Neural progenitor cell (in vitro differentiated cells): ENCODE measurements around the gene ZNF518A. TPM values are rescaled to one million over a fixed set of nuclear protein-coding genes. Genes with fewer than 3 reads are reported as not detected.
"Not testable (repeated sequence)": the region's sequence is repeated elsewhere in the genome, so short reads cannot be mapped to it uniquely, and the experiment has no call there.

Source experiments
- DNase-seq: peaks from one replicate; pipeline ENCODE4 v3.0.0-alpha.2; 2016; ENCODE audit warnings: low spot score
- H2AFZ ChIP-seq: fragments of 200-600 bp; sonication (generic); replicated peaks from 2 replicates; pipeline ENCODE4 v1.6.1; 2016; ENCODE audit warnings: antibody characterized with exemption
- H3F3A ChIP-seq: fragments of 200-600 bp; sonication (generic); 2 replicates; pipeline ENCODE4 v1.6.1; 2016; ENCODE audit warnings: antibody characterized with exemption, low read depth
- H3K27ac ChIP-seq: fragments of 200-600 bp; sonication (generic); 2 replicates; pipeline ENCODE4 v1.5.1; 2016; ENCODE audit warnings: mild to moderate bottlenecking
- H3K27me3 ChIP-seq: fragments of 200-600 bp; sonication (generic); 2 replicates; pipeline ENCODE4 v1.6.1; 2016; ENCODE audit warnings: mild to moderate bottlenecking, moderate library complexity
- H3K36me3 ChIP-seq: fragments of 200-600 bp; sonication (generic); 2 replicates; pipeline ENCODE4 v1.5.1; 2016
- H3K4me1 ChIP-seq: fragments of 200-600 bp; sonication (generic); 2 replicates; pipeline ENCODE4 v1.6.1; 2016; ENCODE audit warnings: mixed run types
- H3K4me2 ChIP-seq: fragments of 200-600 bp; sonication (generic); 2 replicates; pipeline ENCODE4 v1.6.1; 2016
- H3K4me3 ChIP-seq: fragments of 200-600 bp; sonication (generic); 2 replicates; pipeline ENCODE4 v1.5.1; 2016
- H3K79me2 ChIP-seq: fragments of 200-600 bp; sonication (generic); 2 replicates; pipeline ENCODE4 v1.6.1; 2016; ENCODE audit warnings: low read depth
- H3K9ac ChIP-seq: fragments of 200-600 bp; sonication (generic); 2 replicates; pipeline ENCODE4 v1.6.1; 2016
- H3K9me3 ChIP-seq: fragments of 200-600 bp; sonication (generic); 2 replicates; pipeline ENCODE4 v1.5.1; 2016; ENCODE audit warnings: low read depth
- H4K20me1 ChIP-seq: fragments of 200-600 bp; sonication (generic); 2 replicates; pipeline ENCODE4 v1.6.1; 2016; ENCODE audit warnings: low read depth
- H3K27ac Mint-ChIP-seq: 3 replicates; pipeline ENCODE4 v1.8.0; 2021; ENCODE audit warnings: mixed read lengths
- H3K27me3 Mint-ChIP-seq: 2 replicates; pipeline ENCODE4 v1.8.0; 2022; ENCODE audit warnings: low read depth, mild to moderate bottlenecking, inconsistent platforms, moderate library complexity, mixed read lengths; ENCODE audit not compliant: insufficient read depth
- H3K36me3 Mint-ChIP-seq: 3 replicates; pipeline ENCODE4 v1.8.0; 2021; ENCODE audit warnings: mixed read lengths
- H3K4me1 Mint-ChIP-seq: 3 replicates; pipeline ENCODE4 v1.8.0; 2021; ENCODE audit warnings: mixed read lengths
- H3K4me3 Mint-ChIP-seq: 3 replicates; pipeline ENCODE4 v1.8.0; 2021; ENCODE audit warnings: mild to moderate bottlenecking, moderate library complexity, mixed read lengths
- H3K9me3 Mint-ChIP-seq: 3 replicates; pipeline ENCODE4 v1.8.0; 2020; ENCODE audit warnings: mixed read lengths
- EZH2 ChIP-seq: fragments of 200-600 bp; sonication (generic); IDR thresholded peaks from 2 replicates; pipeline ENCODE4 v1.6.1; 2017; ENCODE audit warnings: antibody characterized with exemption, mild to moderate bottlenecking, moderate library complexity
- EZH2phosphoT487 ChIP-seq: fragments of 200-600 bp; sonication (generic); IDR thresholded peaks from 2 replicates; pipeline ENCODE4 v1.6.1; 2017; ENCODE audit warnings: antibody characterized with exemption
- total RNA-seq: library from RNA; depleted of rRNA; stranded (reverse); fragments of >200 nt; gene quantifications from 2 replicates; pipeline ENCODE4 v1.2.3, GENCODE V29; 2015; ENCODE audit warnings: low replicate concordance
- TF ChIP-seq, protein P1 (sequence below): fragments of 200-600 bp; sonication (generic); IDR thresholded peaks from 2 replicates; pipeline ENCODE4 v1.5.1; 2017; ENCODE audit warnings: antibody characterized with exemption, mild to moderate bottlenecking

ZNF518A gene
- total RNA-seq, 1 donor from 2014 or later: 79.9 TPM

GRCh38 chr10:96188421-96188820 is 58.3 kb downstream of the ZNF518A start:
- Histone ChIP-seq H3K79me2 (no peaks in the 10 kb centered on the region), H3K9me3 (no peaks in the 10 kb centered on the region), H4K20me1 (no peaks in the 10 kb centered on the region), H2AFZ (no peak overlapping the region), H3K27ac (no peak overlapping the region), H3F3A (no peaks in the 10 kb centered on the region), H3K4me1 (no peaks in the 10 kb centered on the region), H3K4me3 (no peak overlapping the region), H3K9ac (no peak overlapping the region), H3K27me3 (no peaks in the 10 kb centered on the region), H3K36me3 (no peaks in the 10 kb centered on the region), H3K4me2 (no peak overlapping the region)
- Mint-ChIP-seq H3K36me3 (peaks cover 2% of the 10 kb centered on the region), H3K9me3 (peaks cover 8% of the 10 kb centered on the region), H3K4me3 (no peak overlapping the region), H3K27me3 (peaks cover 2% of the 10 kb centered on the region), H3K4me1 (no peaks in the 10 kb centered on the region), H3K27ac (no peak overlapping the region)
- TF ChIP-seq, protein P1, sequence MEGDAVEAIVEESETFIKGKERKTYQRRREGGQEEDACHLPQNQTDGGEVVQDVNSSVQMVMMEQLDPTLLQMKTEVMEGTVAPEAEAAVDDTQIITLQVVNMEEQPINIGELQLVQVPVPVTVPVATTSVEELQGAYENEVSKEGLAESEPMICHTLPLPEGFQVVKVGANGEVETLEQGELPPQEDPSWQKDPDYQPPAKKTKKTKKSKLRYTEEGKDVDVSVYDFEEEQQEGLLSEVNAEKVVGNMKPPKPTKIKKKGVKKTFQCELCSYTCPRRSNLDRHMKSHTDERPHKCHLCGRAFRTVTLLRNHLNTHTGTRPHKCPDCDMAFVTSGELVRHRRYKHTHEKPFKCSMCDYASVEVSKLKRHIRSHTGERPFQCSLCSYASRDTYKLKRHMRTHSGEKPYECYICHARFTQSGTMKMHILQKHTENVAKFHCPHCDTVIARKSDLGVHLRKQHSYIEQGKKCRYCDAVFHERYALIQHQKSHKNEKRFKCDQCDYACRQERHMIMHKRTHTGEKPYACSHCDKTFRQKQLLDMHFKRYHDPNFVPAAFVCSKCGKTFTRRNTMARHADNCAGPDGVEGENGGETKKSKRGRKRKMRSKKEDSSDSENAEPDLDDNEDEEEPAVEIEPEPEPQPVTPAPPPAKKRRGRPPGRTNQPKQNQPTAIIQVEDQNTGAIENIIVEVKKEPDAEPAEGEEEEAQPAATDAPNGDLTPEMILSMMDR: no peak
- no peak for TF ChIP-seq EZH2
- no peak for TF ChIP-seq EZH2phosphoT487
- no peak for DNase-seq

GRCh38 chr10:96188916-96189315 is 58.8 kb downstream of the ZNF518A start:
- Histone ChIP-seq H3K9ac (no peak overlapping the region), H3F3A (no peaks in the 10 kb centered on the region), H2AFZ (no peak overlapping the region), H4K20me1 (no peaks in the 10 kb centered on the region), H3K4me2 (no peak overlapping the region), H3K27ac (no peak overlapping the region), H3K79me2 (no peaks in the 10 kb centered on the region), H3K36me3 (no peaks in the 10 kb centered on the region), H3K4me1 (no peaks in the 10 kb centered on the region), H3K27me3 (no peaks in the 10 kb centered on the region), H3K4me3 (no peak overlapping the region), H3K9me3 (no peaks in the 10 kb centered on the region)
- Mint-ChIP-seq H3K27ac (no peak overlapping the region), H3K27me3 (peaks cover 2% of the 10 kb centered on the region), H3K36me3 (peaks cover 2% of the 10 kb centered on the region), H3K4me3 (no peak overlapping the region), H3K9me3 (peaks cover 6% of the 10 kb centered on the region), H3K4me1 (no peaks in the 10 kb centered on the region)
- DNase-seq: no peak
- TF ChIP-seq, protein P1: no peak
- no peak for TF ChIP-seq EZH2phosphoT487
- TF ChIP-seq EZH2: no peak

DNA sequence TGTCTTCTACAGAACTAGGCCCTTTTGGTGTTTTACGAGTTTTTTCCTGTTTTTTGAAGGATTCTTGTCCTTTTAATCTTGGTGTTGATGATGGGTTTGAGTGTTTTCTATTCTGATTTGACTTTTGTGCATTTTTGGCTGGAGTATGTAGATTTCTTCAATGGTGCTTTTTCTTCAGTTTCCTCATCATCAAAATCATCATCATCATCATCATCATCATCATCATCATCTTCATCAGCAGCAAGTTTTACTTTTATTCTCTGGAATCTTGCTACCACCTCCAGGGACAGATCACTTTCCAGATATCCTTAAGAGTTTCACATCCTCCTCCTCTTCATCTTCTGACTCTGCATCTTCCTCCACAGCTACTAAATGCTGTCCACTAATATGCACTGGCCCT is 59.4 kb downstream of the ZNF518A start:
- H3K27ac Mint-ChIP-seq, H3K4me2 ChIP-seq, H3F3A ChIP-seq: not testable (repeated sequence)

GRCh38 chr10:96201525-96201924 is 71.4 kb downstream of the ZNF518A start:
- no peaks in the 10 kb centered on the region for H3K9me3 ChIP-seq
- no peaks in the 10 kb centered on the region for H3K9me3 Mint-ChIP-seq
- H3K4me1 ChIP-seq: peaks cover 4% of the 10 kb centered on the region
- H3K27ac Mint-ChIP-seq: no peak overlapping the region
- no peak overlapping the region for H3K4me2 ChIP-seq
- no peaks in the 10 kb centered on the region for H4K20me1 ChIP-seq
- H2AFZ ChIP-seq: no peak overlapping the region
- H3K36me3 Mint-ChIP-seq: no peaks in the 10 kb centered on the region
- no peak overlapping the region for H3K27ac ChIP-seq
- no peak overlapping the region for H3K4me3 ChIP-seq
- no peaks in the 10 kb centered on the region for H3K36me3 ChIP-seq
- peaks cover 2% of the 10 kb centered on the region for H3K4me1 Mint-ChIP-seq
- H3K4me3 Mint-ChIP-seq: no peak overlapping the region
- DNase-seq: no peak
- no peaks in the 10 kb centered on the region for H3K79me2 ChIP-seq
- no peaks in the 10 kb centered on the region for H3K27me3 ChIP-seq
- H3K27me3 Mint-ChIP-seq: peaks cover 3% of the 10 kb centered on the region
- H3F3A ChIP-seq: no peaks in the 10 kb centered on the region
- H3K9ac ChIP-seq: no peak overlapping the region
- TF ChIP-seq, protein P1: no peak
- no peak for TF ChIP-seq EZH2
- no peak for TF ChIP-seq EZH2phosphoT487

More for the DNA sequence above, 59.4 kb downstream of the ZNF518A start:
- H3K27me3 Mint-ChIP-seq, H3K79me2 ChIP-seq, H4K20me1 ChIP-seq, H3K9me3 ChIP-seq, H3K27ac ChIP-seq, H3K27me3 ChIP-seq, H3K4me1 Mint-ChIP-seq, H3K36me3 Mint-ChIP-seq, DNase-seq, H3K9ac ChIP-seq, H3K4me3 Mint-ChIP-seq, H3K36me3 ChIP-seq, H3K4me3 ChIP-seq, H2AFZ ChIP-seq, H3K9me3 Mint-ChIP-seq, H3K4me1 ChIP-seq: not testable (repeated sequence)
